HepG2 (cell line): ENCODE results near the gene ATP10A. TPM values are rescaled to one million over a fixed set of nuclear protein-coding genes. Genes with fewer than 3 reads are reported as not detected.

Experiments
- ATAC-seq: fragments of 200-7000 bp; cut with Tn5 transposase; 3 replicates; pipeline ENCODE4 v1.9.1; 2020; ENCODE audit warnings: mild to moderate bottlenecking, moderate library complexity
- BruUV-seq: library from RNA; stranded (reverse); fragments of 400-500 nt; replicated peaks from 2 replicates; lab custom pipeline; 2021; lab: Mats Ljungman, UMichigan
- CTCF ChIA-PET: fragments of 300-600 bp; formaldehyde crosslinking; extraction: SDS; loops from one replicate; lab custom pipeline; 2021; ENCODE audit warnings: low total read pairs, inconsistent platforms, low intra/inter-chr PET ratio; lab: Yijun Ruan, JAX
- POLR2A ChIA-PET: fragments of 350-600 bp; sonication (Branson Sonifier 250); formaldehyde crosslinking; loops from one replicate; lab custom pipeline; 2020; ENCODE audit warnings: antibody characterized with exemption, inconsistent platforms; lab: Yijun Ruan, JAX
- DNase-seq: peaks from one replicate; pipeline ENCODE4 v3.0.0-alpha.2; 2015; ENCODE audit warnings: low spot score
- FAIRE-seq: peaks from 3 replicates; lab custom pipeline; 2011; peaks lifted over from hg19 to GRCh38; lab: Jason Lieb, UNC
- H2AFZ ChIP-seq: one replicate; pipeline ENCODE4 v1.6.1; 2011; ENCODE audit warnings: low read length, inconsistent platforms
- H3K27ac ChIP-seq: fragments of 300-600 bp; 3 replicates; pipeline ENCODE4 v1.8.0; 2011; ENCODE audit warnings: mixed run types, mild to moderate bottlenecking, mixed read lengths, low read length, inconsistent platforms; ENCODE audit not compliant: insufficient read depth; ENCODE audit errors: extremely low read length
- H3K27me3 ChIP-seq, 2 experiments: fragments of 200-600 bp in 1 of 2; 2 replicates in 1 of 2; 3 replicates in 1 of 2; pipeline versions ENCODE4 v1.6.0 to v1.8.0; 2011; ENCODE audit warnings: low read length in 2 of 2, mild to moderate bottlenecking in 2 of 2, moderate library complexity in 2 of 2, inconsistent platforms in 1 of 2; ENCODE audit not compliant: insufficient read depth in 2 of 2, control insufficient read depth in 1 of 2
- H3K36me3 ChIP-seq, 2 experiments: fragments of 200-600 bp in 1 of 2; replicated peaks in 1 of 2; 2 replicates in 1 of 2; 3 replicates in 1 of 2; pipeline versions ENCODE4 v1.5.1 to v1.8.0; 2011; ENCODE audit warnings: low read length in 2 of 2, inconsistent platforms in 1 of 2; ENCODE audit not compliant: insufficient read depth in 2 of 2, control insufficient read depth in 1 of 2
- H3K4me1 ChIP-seq: 2 replicates; pipeline ENCODE4 v1.5.1; 2012; ENCODE audit warnings: low read length, inconsistent platforms; ENCODE audit not compliant: insufficient read depth
- H3K4me2 ChIP-seq: 2 replicates; pipeline ENCODE4 v1.6.0; 2011; ENCODE audit warnings: low read depth, low read length, inconsistent platforms
- H3K4me3 ChIP-seq, 3 experiments: fragments of 200-600 bp in 1 of 3; sonication (generic), shearing (Covaris generic) in 1 of 3; replicated peaks in 1 of 3; 2 replicates each; pipeline ENCODE4 v1.5.1; 2011 to 2016; ENCODE audit warnings: low read length in 3 of 3, inconsistent platforms in 2 of 3, low read depth in 2 of 3, mild to moderate bottlenecking in 2 of 3, control low read depth in 1 of 3, mixed read lengths in 1 of 3; ENCODE audit not compliant: insufficient read depth in 1 of 3
- H3K79me2 ChIP-seq: one replicate; pipeline ENCODE4 v1.6.1; 2011; ENCODE audit warnings: low read length, inconsistent platforms; ENCODE audit not compliant: insufficient read depth
- H3K9ac ChIP-seq: 2 replicates; pipeline ENCODE4 v1.6.0; 2011; ENCODE audit warnings: mild to moderate bottlenecking, low read depth, low read length, inconsistent platforms; ENCODE audit not compliant: insufficient read depth
- H3K9me3 ChIP-seq: 2 replicates; pipeline ENCODE4 v1.5.1; 2012; ENCODE audit warnings: mild to moderate bottlenecking, low read length
- H4K20me1 ChIP-seq: 2 replicates; pipeline ENCODE4 v1.6.0; 2011; ENCODE audit warnings: inconsistent platforms, mild to moderate bottlenecking, low read length, moderate library complexity; ENCODE audit not compliant: insufficient read depth
- CCDC6 ChIP-seq: sonication (generic); formaldehyde crosslinking; IDR thresholded peaks from 2 replicates; pipeline ENCODE4 v1.8.1; 2022; ENCODE audit warnings: mild to moderate bottlenecking, missing genetic modification reagents, moderate library complexity
- JUNB ChIP-seq: sonication (generic); formaldehyde crosslinking; IDR thresholded peaks from 2 replicates; pipeline ENCODE4 v1.8.0; 2022; ENCODE audit warnings: missing genetic modification reagents, mild to moderate bottlenecking, borderline replicate concordance
- ZNF362 ChIP-seq: sonication (generic); formaldehyde crosslinking; IDR thresholded peaks from 2 replicates; pipeline ENCODE4 v1.4.0; 2020; ENCODE audit warnings: missing genetic modification reagents, mild to moderate bottlenecking, borderline replicate concordance
- ZNF550 ChIP-seq: sonication (generic); formaldehyde crosslinking; IDR thresholded peaks from 2 replicates; pipeline ENCODE4 v1.4.0; 2020; ENCODE audit warnings: mild to moderate bottlenecking, missing genetic modification reagents, borderline replicate concordance
- WGBS: methylation state at CpG from one replicate; pipeline ENCODE4 v1.1.6; 2017; ENCODE audit warnings: low lambda C conversion rate; 5-methylcytosine and 5-hydroxymethylcytosine counted together
- in situ Hi-C: cut with HindIII; loops from 2 replicates; pipeline ENCODE4 v1.10.0; 2017; ENCODE audit warnings: low pct_unique_long_range_greater_than_20kb; ENCODE audit not compliant: extremely low pct_ligation_motif_present
- intact Hi-C: fragments of 100-400 bp; cut with micrococcal nuclease; formaldehyde crosslinking; loops from one replicate; pipeline ENCODE4 v1.10.0; 2022; ENCODE audit not compliant: unreplicated experiment
- polyA plus RNA-seq, 8 experiments: library from polyadenylated mRNA; depleted of rRNA in 3 of 8; stranded (reverse) in 7 of 8; unstranded in 1 of 8; fragments of >200 nt; fragmentation: Illumina TruSeq in 4 of 8; extraction: Trizol in 4 of 8; gene quantifications; 2 replicates each; pipeline versions ENCODE4 v1.2.1 to v1.2.3, GENCODE V29; 2011 to 2016; ENCODE audit warnings: low read depth in 4 of 8, missing spikeins in 1 of 8, mixed read lengths in 1 of 8; ENCODE audit not compliant: insufficient read depth in 1 of 8
- total RNA-seq, 5 experiments: library from RNA; depleted of rRNA; stranded (reverse); fragments of >200 nt; fragmentation: Illumina TruSeq; extraction: Trizol; gene quantifications; 2 replicates each; pipeline ENCODE4 v1.2.3, GENCODE V29; 2016; ENCODE audit warnings: low read depth in 1 of 5
- TF ChIP-seq, protein P1 (sequence below): sonication (generic); formaldehyde crosslinking; IDR thresholded peaks from 2 replicates; pipeline ENCODE4 v1.5.0; 2020; ENCODE audit warnings: missing genetic modification reagents

Gene ATP10A
- total and polyA plus RNA-seq, 2 of the 13 experiments (the other 11 are each of a cell fraction or from before 2014, with no cell fraction given) = 0.58 to 4.2 TPM

DNA sequence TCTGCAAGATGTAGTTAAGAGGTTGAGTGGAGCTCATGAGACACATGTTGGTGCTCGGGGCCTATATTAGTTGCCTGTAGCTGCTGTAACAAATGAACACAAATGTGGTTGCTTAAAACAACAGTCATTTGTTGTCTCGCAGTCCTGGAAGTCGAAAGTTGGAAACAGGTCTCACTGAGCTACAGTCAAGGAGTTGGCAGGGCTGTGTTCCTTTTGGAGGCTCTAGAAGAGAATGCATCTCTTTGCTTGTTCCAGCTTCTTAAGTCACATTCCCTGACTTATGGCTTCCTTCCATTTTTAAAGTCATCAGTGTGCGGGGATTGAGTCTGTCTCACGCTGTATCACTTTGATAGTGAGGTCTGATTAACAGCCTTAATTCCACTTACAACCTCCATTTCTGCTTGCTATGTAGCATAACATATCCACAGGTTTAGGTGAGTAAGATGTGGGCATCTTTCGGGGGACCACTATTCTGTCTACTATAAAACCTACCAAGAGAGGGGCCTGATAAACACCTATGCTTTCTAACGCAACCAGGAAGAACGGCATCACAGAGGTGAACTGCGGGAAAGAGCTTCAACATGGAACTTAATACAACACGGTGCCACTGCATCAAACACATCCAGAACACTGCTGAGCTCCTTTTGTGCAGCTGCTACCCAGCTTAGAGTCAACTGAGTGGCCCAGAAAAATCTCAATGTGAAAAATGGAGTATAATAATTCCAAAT lies 119.4 kb downstream of the ATP10A start:
- no peak for DNase-seq
- in situ Hi-C loops (no loop called here), intact Hi-C loops (no loop called here)
- H3K9ac ChIP-seq = no peak overlapping the region
- H4K20me1 ChIP-seq = no peaks in the 10 kb centered on the region
- no peaks in the 10 kb centered on the region for H3K36me3 ChIP-seq
- ATAC-seq = no peak
- H3K27ac ChIP-seq = no peak overlapping the region
- TF ChIP-seq CCDC6 (CRISPR knock-in tag) = no peak
- TF ChIP-seq JUNB (CRISPR knock-in tag) = no peak
- TF ChIP-seq, protein P1, sequence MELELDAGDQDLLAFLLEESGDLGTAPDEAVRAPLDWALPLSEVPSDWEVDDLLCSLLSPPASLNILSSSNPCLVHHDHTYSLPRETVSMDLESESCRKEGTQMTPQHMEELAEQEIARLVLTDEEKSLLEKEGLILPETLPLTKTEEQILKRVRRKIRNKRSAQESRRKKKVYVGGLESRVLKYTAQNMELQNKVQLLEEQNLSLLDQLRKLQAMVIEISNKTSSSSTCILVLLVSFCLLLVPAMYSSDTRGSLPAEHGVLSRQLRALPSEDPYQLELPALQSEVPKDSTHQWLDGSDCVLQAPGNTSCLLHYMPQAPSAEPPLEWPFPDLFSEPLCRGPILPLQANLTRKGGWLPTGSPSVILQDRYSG (CRISPR knock-in tag) = no peak
- TF ChIP-seq ZNF550 (CRISPR knock-in tag) = no peak
- no peak for TF ChIP-seq ZNF362
- BruUV-seq = no TSS peak
- no peaks in the 10 kb centered on the region for H3K79me2 ChIP-seq
- H3K4me1 ChIP-seq = no peaks in the 10 kb centered on the region
- WGBS = 48% methylated on average over 10 of the region's 10 CpGs
- no peak overlapping the region for H2AFZ ChIP-seq
- POLR2A ChIA-PET = no interaction called here
- no peak overlapping the region for H3K4me3 ChIP-seq
- H3K9me3 ChIP-seq = no peaks in the 10 kb centered on the region
- H3K4me2 ChIP-seq = no peak overlapping the region
- H3K27me3 ChIP-seq = no peaks in the 10 kb centered on the region; a peak in 1 of 5 replicates
- no peak for FAIRE-seq
- CTCF ChIA-PET = no interaction called here
